BLaER1 treated with 17β-estradiol and CSF1 and Interleukin-3, amounts not matched to agents 10 nM and 100 nM (cell line): ENCODE results near the gene TOMM34.
A peak's percentile ranks its signal among the peaks of the same experiment; 100 is the strongest.

ENCODE experiments used
- H3K27ac ChIP-seq, 11 experiments: shearing (Covaris generic); formaldehyde crosslinking; 2 replicates each; pipeline ENCODE4 v1.8.1; 2022
- H3K27me3 ChIP-seq, 11 experiments: shearing (Covaris generic); formaldehyde crosslinking; 2 replicates each; pipeline ENCODE4 v1.8.1; 2022
- H3K36me3 ChIP-seq, 11 experiments: shearing (Covaris generic); formaldehyde crosslinking; 2 replicates each; pipeline ENCODE4 v1.8.1; 2022
- H3K4me1 ChIP-seq, 10 experiments: shearing (Covaris generic); formaldehyde crosslinking; 2 replicates each; pipeline ENCODE4 v1.8.1; 2022
- H3K4me2 ChIP-seq, 11 experiments: shearing (Covaris generic); formaldehyde crosslinking; 2 replicates each; pipeline ENCODE4 v1.8.1; 2022
- H3K4me3 ChIP-seq, 10 experiments: shearing (Covaris generic); formaldehyde crosslinking; 2 replicates each; pipeline ENCODE4 v1.8.1; 2022
- H3K9ac ChIP-seq, 11 experiments: shearing (Covaris generic); formaldehyde crosslinking; 2 replicates each; pipeline ENCODE4 v1.8.1; 2022
- H3K9me3 ChIP-seq, 11 experiments: shearing (Covaris generic); formaldehyde crosslinking; replicated peaks in 1 of 11; 2 replicates each; pipeline ENCODE4 v1.8.1; 2022
- H4K20me1 ChIP-seq, 11 experiments: shearing (Covaris generic); formaldehyde crosslinking; 2 replicates each; pipeline ENCODE4 v1.8.1; 2022
- Cebpa-rat ChIP-seq, 11 experiments: shearing (Covaris generic); IDR thresholded peaks; 2 replicates each; pipeline ENCODE4 v1.8.1; 2022

TOMM34 gene

GRCh38 chr20:44959082-44959637 lies 1.0 kb downstream of the TOMM34 start:
- peaks cover 4 to 54% (median 29%) of the 10 kb centered on the region in 11 experiments; a peak in 14 of 22 replicates for H4K20me1 ChIP-seq
- H3K4me3 ChIP-seq = peak overlapping the region; percentile 59 to 89 (median 82)
- peak overlapping the region; percentile 76 to 91 (median 88); a peak in 21 of 22 replicates for H3K9ac ChIP-seq
- no peaks in the 10 kb centered on the region for H3K9me3 ChIP-seq
- H3K4me1 ChIP-seq = peaks cover 48 to 68% (median 56%) of the 10 kb centered on the region in 10 experiments
- TF ChIP-seq Cebpa-rat (IDR thresholded peaks at IDR 0.05) = no peak
- peaks cover 20 to 46% (median 42%) of the 10 kb centered on the region in 11 experiments for H3K36me3 ChIP-seq
- H3K27me3 ChIP-seq = no peaks in the 10 kb centered on the region
- H3K27ac ChIP-seq = peak overlapping the region in 8 of 11 experiments; percentile 77 to 89 (median 83); a peak in 14 of 22 replicates
- H3K4me2 ChIP-seq = peak overlapping the region; percentile 88 to 99 (median 93)

GRCh38 chr20:44958276-44958675 lies 1.9 kb downstream of the TOMM34 start:
- Histone ChIP-seq H4K20me1 (peaks cover 4 to 63% (median 31%) of the 10 kb centered on the region in 11 experiments; a peak in 15 of 22 replicates), H3K9me3 (no peaks in the 10 kb centered on the region), H3K9ac (0 out of 22 replicates have a peak overlapping the region, but pooled peaks of 1 of the 11 experiments have one; percentile 3), H3K4me1 (peaks cover 56 to 77% (median 64%) of the 10 kb centered on the region in 10 experiments), H3K36me3 (peaks cover 29 to 55% (median 51%) of the 10 kb centered on the region in 11 experiments), H3K27ac (0 out of 22 replicates have a peak overlapping the region, but pooled peaks of 2 of the 11 experiments have one; percentile 16 to 82), H3K4me3 (peak overlapping the region in 6 of 10 experiments; percentile 75 to 89 (median 84); a peak in 8 of 20 replicates), H3K4me2 (peak overlapping the region; percentile 88 to 99 (median 93)), H3K27me3 (no peaks in the 10 kb centered on the region)
- TF ChIP-seq Cebpa-rat (IDR thresholded peaks at IDR 0.05) = no peak

GRCh38 chr20:44956410-44956809 lies 3.8 kb downstream of the TOMM34 start:
- Histone ChIP-seq H3K27ac (no peak overlapping the region), H3K27me3 (no peaks in the 10 kb centered on the region), H3K9me3 (no peaks in the 10 kb centered on the region), H3K36me3 (peaks cover 48 to 74% (median 69%) of the 10 kb centered on the region in 11 experiments), H3K4me1 (peaks cover 67 to 80% (median 75%) of the 10 kb centered on the region in 10 experiments), H3K9ac (no peak overlapping the region; a peak in 1 of 22 replicates), H3K4me2 (peak overlapping the region in 7 of 11 experiments; percentile 41 to 87 (median 62); a peak in 9 of 22 replicates), H3K4me3 (no peak overlapping the region), H4K20me1 (peaks cover 4 to 81% (median 47%) of the 10 kb centered on the region in 11 experiments; a peak in 17 of 22 replicates)
- TF ChIP-seq Cebpa-rat (IDR thresholded peaks at IDR 0.05) = no peak

- peak overlapping the region in 9 of 11 experiments; percentile 10 to 59 (median 37); a peak in 13 of 22 replicates for H3K9ac ChIP-seq
- peak overlapping the region; percentile 21 to 87 (median 45); a peak in 20 of 22 replicates for H3K4me2 ChIP-seq
- no peaks in the 10 kb centered on the region for H3K9me3 ChIP-seq
- H3K27me3 ChIP-seq = no peaks in the 10 kb centered on the region
- TF ChIP-seq Cebpa-rat (IDR thresholded peaks at IDR 0.05) = no peak
- peaks cover 59 to 71% (median 67%) of the 10 kb centered on the region in 10 experiments for H3K4me1 ChIP-seq
- peaks cover 7 to 92% (median 55%) of the 10 kb centered on the region in 11 experiments; a peak in 17 of 22 replicates for H4K20me1 ChIP-seq
- peaks cover 59 to 85% (median 81%) of the 10 kb centered on the region in 11 experiments for H3K36me3 ChIP-seq
- no peak overlapping the region for H3K4me3 ChIP-seq
- H3K27ac ChIP-seq = peak overlapping the region in 10 of 11 experiments; percentile 14 to 72 (median 50); a peak in 17 of 22 replicates
These were observed 4.9 kb downstream of the TOMM34 start for GRCh38 chr20:44955270-44955669.

GRCh38 chr20:44954211-44954610 lies 6.0 kb downstream of the TOMM34 start:
- no peak overlapping the region for H3K4me3 ChIP-seq
- H3K9me3 ChIP-seq = no peaks in the 10 kb centered on the region
- no peak for TF ChIP-seq Cebpa-rat (IDR thresholded peaks at IDR 0.05)
- peaks cover 55 to 68% (median 64%) of the 10 kb centered on the region in 10 experiments for H3K4me1 ChIP-seq
- H3K36me3 ChIP-seq = peaks cover 70 to 96% (median 91%) of the 10 kb centered on the region in 11 experiments
- no peak overlapping the region; a peak in 1 of 22 replicates for H3K27ac ChIP-seq
- peak overlapping the region in 4 of 11 experiments; percentile 11 to 87 (median 70); a peak in 7 of 22 replicates for H3K4me2 ChIP-seq
- peaks cover 7 to 97% (median 61%) of the 10 kb centered on the region in 11 experiments; a peak in 18 of 22 replicates for H4K20me1 ChIP-seq
- no peaks in the 10 kb centered on the region for H3K27me3 ChIP-seq
- H3K9ac ChIP-seq = no peak overlapping the region

- no peaks in the 10 kb centered on the region for H3K9me3 ChIP-seq
- H3K4me2 ChIP-seq = peak overlapping the region; percentile 12 to 56 (median 50); a peak in 19 of 22 replicates
- no peak overlapping the region; a peak in 2 of 22 replicates for H3K9ac ChIP-seq
- peaks cover 85 to 99% (median 98%) of the 10 kb centered on the region in 11 experiments for H3K36me3 ChIP-seq
- H3K4me1 ChIP-seq = peaks cover 42 to 54% (median 50%) of the 10 kb centered on the region in 10 experiments
- H3K4me3 ChIP-seq = no peak overlapping the region
- H3K27ac ChIP-seq = no peak overlapping the region
- H3K27me3 ChIP-seq = no peaks in the 10 kb centered on the region
- TF ChIP-seq Cebpa-rat (IDR thresholded peaks at IDR 0.05) = no peak
- H4K20me1 ChIP-seq = peaks cover 7 to 95% (median 65%) of the 10 kb centered on the region in 11 experiments; a peak in 18 of 22 replicates
These were observed 7.5 kb downstream of the TOMM34 start for GRCh38 chr20:44952731-44953130.

GRCh38 chr20:44950368-44950767 lies 9.8 kb downstream of the TOMM34 start:
- no peak overlapping the region for H3K27ac ChIP-seq
- H3K4me3 ChIP-seq = no peak overlapping the region
- no peaks in the 10 kb centered on the region for H3K27me3 ChIP-seq
- peaks cover 7 to 94% (median 74%) of the 10 kb centered on the region in 11 experiments; a peak in 20 of 22 replicates for H4K20me1 ChIP-seq
- H3K9me3 ChIP-seq = no peaks in the 10 kb centered on the region
- H3K4me1 ChIP-seq = peaks cover 25 to 34% (median 31%) of the 10 kb centered on the region in 10 experiments
- H3K9ac ChIP-seq = no peak overlapping the region
- peaks cover 97 to 100% (median 100%) of the 10 kb centered on the region in 11 experiments for H3K36me3 ChIP-seq
- H3K4me2 ChIP-seq = no peak overlapping the region
- no peak for TF ChIP-seq Cebpa-rat (IDR thresholded peaks at IDR 0.05)

GRCh38 chr20:44948513-44948912 lies 11.7 kb downstream of the TOMM34 start:
- H3K36me3 ChIP-seq = peaks cover 99 to 100% (median 100%) of the 10 kb centered on the region in 11 experiments
- H3K9ac ChIP-seq = no peak overlapping the region
- no peaks in the 10 kb centered on the region for H3K27me3 ChIP-seq
- no peak for TF ChIP-seq Cebpa-rat (IDR thresholded peaks at IDR 0.05)
- H3K4me2 ChIP-seq = no peak overlapping the region
- no peak overlapping the region for H3K27ac ChIP-seq
- no peaks in the 10 kb centered on the region for H3K9me3 ChIP-seq
- peaks cover 0 to 93% (median 74%) of the 10 kb centered on the region in 11 experiments; a peak in 19 of 22 replicates for H4K20me1 ChIP-seq
- no peak overlapping the region for H3K4me3 ChIP-seq
- peaks cover 10 to 18% (median 14%) of the 10 kb centered on the region in 10 experiments; a peak in 19 of 20 replicates for H3K4me1 ChIP-seq

- TF ChIP-seq Cebpa-rat (IDR thresholded peaks at IDR 0.05) = no peak
- H3K4me1 ChIP-seq = peaks cover 6 to 14% (median 10%) of the 10 kb centered on the region in 10 experiments; a peak in 19 of 20 replicates
- no peaks in the 10 kb centered on the region for H3K9me3 ChIP-seq
- H3K4me2 ChIP-seq = no peak overlapping the region
- H4K20me1 ChIP-seq = peaks cover 0 to 93% (median 74%) of the 10 kb centered on the region in 11 experiments; a peak in 19 of 22 replicates
- no peak overlapping the region for H3K9ac ChIP-seq
- H3K27me3 ChIP-seq = no peaks in the 10 kb centered on the region
- no peak overlapping the region for H3K27ac ChIP-seq
- peaks cover 99 to 100% (median 100%) of the 10 kb centered on the region in 11 experiments for H3K36me3 ChIP-seq
- no peak overlapping the region for H3K4me3 ChIP-seq
These were observed 12.1 kb downstream of the TOMM34 start for GRCh38 chr20:44948107-44948506.
